ENCODE measurements around the gene SLC43A2. TPM values are rescaled to one million over a fixed set of nuclear protein-coding genes. Genes with fewer than 3 reads are reported as not detected.

SLC43A2 gene
- total and polyA plus RNA-seq, 3 donors from 2014 or later = 11.7 to 15.7 (median 12.4) TPM

DNA sequence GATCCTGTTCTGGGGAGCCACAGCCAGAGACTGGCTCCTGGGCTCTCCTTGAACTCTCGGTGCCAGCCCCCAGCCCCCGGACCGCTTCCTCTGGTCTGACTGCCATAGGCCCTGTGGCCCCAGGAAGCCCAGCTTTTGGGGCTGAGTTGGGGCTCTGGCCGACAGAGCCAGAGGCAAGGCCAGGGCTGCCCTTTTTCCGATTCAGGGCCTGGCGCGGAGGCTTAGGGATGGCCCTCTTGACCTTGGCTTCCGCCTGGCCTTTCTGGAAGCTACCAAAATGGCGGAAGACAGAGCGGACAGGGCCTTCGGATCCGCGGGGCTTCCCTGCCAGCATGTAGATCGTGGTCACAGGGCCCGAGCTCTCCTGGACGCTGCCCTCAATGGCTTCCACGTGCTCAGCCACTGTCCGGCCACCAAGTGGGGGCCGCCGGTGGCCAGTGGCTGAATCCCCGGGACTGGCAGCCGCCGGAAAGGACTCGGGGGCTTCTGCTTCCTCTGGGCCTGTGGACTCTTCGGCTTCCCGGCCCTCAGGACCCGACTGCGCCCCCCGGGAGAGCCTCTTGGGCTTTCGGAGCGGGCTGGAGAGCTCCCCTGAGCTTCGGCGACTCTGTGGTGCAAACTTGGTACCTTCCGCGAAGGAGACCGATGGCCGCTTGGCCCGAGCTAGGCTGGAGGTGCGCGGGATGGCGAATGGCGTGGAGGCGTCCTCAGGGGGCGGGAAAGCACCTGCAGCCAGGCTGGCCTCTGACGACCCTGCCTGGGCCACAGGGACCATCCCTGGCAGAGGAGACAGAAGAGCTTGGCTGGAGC lies 6.4 kb upstream of the SLC43A2 start:
- 73 to 75% methylated on average over 20 to 45 of the region's 45 CpGs for WGBS, 2 donors
- Histone ChIP-seq H3K4me3 (peak overlapping the region; percentile 3 to 38), H3K36me3 (ENCODE audit: low read depth, missing control alignments) (no peaks in the 10 kb centered on the region), H3K27me3 (no peaks in the 10 kb centered on the region), H3K27ac (peak overlapping the region in 1 of 2 donors; percentile 71), H3K9me3 (no peaks in the 10 kb centered on the region), H3K4me1 (peaks cover 10% of the 10 kb centered on the region)
- TF ChIP-seq, protein P1, sequence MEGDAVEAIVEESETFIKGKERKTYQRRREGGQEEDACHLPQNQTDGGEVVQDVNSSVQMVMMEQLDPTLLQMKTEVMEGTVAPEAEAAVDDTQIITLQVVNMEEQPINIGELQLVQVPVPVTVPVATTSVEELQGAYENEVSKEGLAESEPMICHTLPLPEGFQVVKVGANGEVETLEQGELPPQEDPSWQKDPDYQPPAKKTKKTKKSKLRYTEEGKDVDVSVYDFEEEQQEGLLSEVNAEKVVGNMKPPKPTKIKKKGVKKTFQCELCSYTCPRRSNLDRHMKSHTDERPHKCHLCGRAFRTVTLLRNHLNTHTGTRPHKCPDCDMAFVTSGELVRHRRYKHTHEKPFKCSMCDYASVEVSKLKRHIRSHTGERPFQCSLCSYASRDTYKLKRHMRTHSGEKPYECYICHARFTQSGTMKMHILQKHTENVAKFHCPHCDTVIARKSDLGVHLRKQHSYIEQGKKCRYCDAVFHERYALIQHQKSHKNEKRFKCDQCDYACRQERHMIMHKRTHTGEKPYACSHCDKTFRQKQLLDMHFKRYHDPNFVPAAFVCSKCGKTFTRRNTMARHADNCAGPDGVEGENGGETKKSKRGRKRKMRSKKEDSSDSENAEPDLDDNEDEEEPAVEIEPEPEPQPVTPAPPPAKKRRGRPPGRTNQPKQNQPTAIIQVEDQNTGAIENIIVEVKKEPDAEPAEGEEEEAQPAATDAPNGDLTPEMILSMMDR (IDR thresholded peaks at IDR 0.05) = no peak
- TF ChIP-seq POLR2A (IDR thresholded peaks at IDR 0.05) = no peak
- DNase-seq = no peak
- intact Hi-C loops (cut with DNase I; ENCODE audit: low total_unique reads) = no loop called here

DNA sequence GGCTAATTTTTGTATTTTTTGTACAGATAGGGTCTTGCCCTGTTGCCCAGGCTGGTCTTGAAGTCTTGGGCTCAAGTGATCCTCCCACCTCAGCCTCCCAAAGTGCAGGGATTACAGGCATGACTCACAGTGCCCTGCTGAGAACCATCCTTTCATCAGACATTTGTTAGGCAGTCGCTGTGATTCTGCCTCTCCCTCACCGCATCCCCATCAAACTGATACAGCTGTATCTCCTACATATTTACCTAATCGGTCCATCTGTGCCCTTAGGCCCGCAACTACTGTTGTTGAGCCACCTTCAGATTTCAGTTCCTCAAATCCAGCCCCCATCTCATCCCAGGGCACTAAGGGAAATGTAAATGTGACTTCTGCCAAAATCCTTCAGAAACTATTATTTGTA lies 2.0 kb upstream of the SLC43A2 start:
- Histone ChIP-seq H3K36me3 (ENCODE audit: low read depth, missing control alignments) (no peaks in the 10 kb centered on the region), H3K4me3 (no peak overlapping the region), H3K27ac (no peak overlapping the region), H3K9me3 (no peaks in the 10 kb centered on the region), H3K4me1 (peaks cover 31% of the 10 kb centered on the region), H3K27me3 (no peaks in the 10 kb centered on the region)
- intact Hi-C loops (cut with DNase I; ENCODE audit: low total_unique reads) = no loop called here
- 75 to 81% methylated on average over 4 of the region's 4 CpGs for WGBS, 2 donors
- TF ChIP-seq POLR2A (IDR thresholded peaks at IDR 0.05) = no peak
- TF ChIP-seq, protein P1 (IDR thresholded peaks at IDR 0.05) = no peak
- DNase-seq = no peak

DNA sequence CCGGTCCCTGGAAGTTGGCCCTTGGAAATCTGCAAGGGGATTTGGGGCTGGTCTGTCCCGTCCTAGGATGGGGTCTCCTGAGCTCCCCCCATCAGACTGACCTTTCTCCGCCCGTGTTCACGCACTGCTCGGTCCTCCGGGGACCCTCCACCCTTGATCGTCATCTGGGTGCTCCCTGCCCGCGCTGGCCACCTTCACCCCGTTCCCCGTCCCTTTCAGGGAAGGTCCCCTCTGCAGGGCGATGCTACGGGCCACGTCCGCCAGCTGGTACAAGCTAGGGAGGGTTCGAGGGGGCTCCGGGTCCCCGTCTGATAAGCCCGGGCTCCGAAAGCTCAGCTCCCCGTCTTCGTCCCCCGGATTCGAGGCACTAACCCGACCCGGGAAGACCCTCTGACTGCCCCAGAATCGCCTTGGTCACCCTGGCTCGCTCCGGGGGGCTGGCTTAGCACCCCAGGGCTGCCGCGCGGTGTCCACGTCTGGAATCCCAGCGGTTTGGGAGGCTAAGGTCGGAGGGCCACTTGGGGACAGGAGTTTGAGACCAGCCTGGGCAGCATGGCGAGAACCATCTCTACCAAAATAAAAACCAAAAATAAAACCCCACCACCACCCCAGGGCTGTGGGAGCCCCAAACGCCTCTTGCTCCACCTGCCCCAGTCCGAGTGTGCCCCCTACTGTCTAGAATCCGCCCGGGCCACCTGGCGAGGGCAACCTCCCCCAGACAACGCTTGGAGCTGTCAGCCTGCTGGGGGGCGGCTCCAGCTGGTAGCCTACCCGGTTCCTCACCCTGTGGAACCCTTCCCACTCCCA lies 1.1 kb upstream of the SLC43A2 start:
- Histone ChIP-seq H3K4me3 (peak overlapping the region; percentile 71 to 72), H3K9me3 (no peaks in the 10 kb centered on the region), H3K27ac (peak overlapping the region; percentile 83 to 93), H3K27me3 (no peaks in the 10 kb centered on the region), H3K4me1 (peaks cover 30% of the 10 kb centered on the region), H3K36me3 (ENCODE audit: low read depth, missing control alignments) (no peaks in the 10 kb centered on the region)
- 7% methylated on average over 23 to 45 of the region's 45 CpGs for WGBS, 2 donors
- TF ChIP-seq, protein P1 (IDR thresholded peaks at IDR 0.05) = peak in 2 of 3 experiments; percentile 30 to 35
- TF ChIP-seq POLR2A (IDR thresholded peaks at IDR 0.05) = no peak
- DNase-seq = no peak
- intact Hi-C loops (cut with DNase I; ENCODE audit: low total_unique reads) = loop anchor here (5.0 kb wide), 1 partner anchor 52 kb away; no protein-coding TSS in a partner anchor

DNA sequence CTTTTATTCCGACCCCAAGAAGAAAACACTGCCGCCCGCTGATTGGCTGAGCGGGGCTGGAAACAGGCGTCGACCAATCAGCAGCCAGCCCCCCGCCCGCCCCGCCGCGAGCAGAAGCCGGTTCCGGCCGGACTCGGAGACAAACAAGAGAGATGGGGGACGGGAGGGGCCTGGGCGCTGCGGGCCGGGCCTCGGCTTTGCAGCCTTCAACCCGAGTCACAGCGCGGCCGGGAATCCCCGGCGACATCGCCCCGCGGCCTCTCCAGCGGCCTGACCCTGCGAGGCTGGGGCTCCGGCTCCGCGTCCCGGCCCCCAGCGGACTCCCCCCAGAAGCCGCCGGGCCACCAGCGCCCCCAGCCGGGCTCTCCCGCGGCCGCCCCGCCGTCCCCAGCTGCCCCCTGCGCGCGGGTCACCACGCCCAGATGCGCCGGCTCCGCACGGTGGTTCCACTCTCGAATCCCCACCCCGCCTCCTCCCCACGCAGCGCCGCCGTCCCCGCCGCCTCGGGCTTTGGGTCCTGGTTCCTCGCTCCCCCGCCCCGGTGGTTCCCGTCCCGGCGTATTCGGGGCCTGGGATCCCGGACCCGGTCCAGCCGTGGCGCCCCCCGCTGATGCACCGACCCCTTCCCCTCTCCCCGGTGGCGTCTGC lies 346 bp upstream of the SLC43A2 start:
- WGBS, 2 donors = 0% methylated on average over 6 to 68 of the region's 77 CpGs
- H3K4me1 ChIP-seq = peaks cover 28% of the 10 kb centered on the region
- peak; percentile 97 for DNase-seq

More for the DNA sequence above, 346 bp upstream of the SLC43A2 start:
- H3K36me3 ChIP-seq (ENCODE audit: low read depth, missing control alignments) = no peaks in the 10 kb centered on the region
- H3K27me3 ChIP-seq = no peaks in the 10 kb centered on the region
- H3K27ac ChIP-seq = peak overlapping the region; percentile 83 to 93
- H3K4me3 ChIP-seq = peak overlapping the region; percentile 71 to 72
- no peaks in the 10 kb centered on the region for H3K9me3 ChIP-seq
- intact Hi-C loops (cut with DNase I; ENCODE audit: low total_unique reads) = loop anchor here (5.0 kb wide), 1 partner anchor 52 kb away; no protein-coding TSS in a partner anchor
- TF ChIP-seq, protein P1 (IDR thresholded peaks at IDR 0.05) = peak; percentile 13 to 29 (median 16)
- TF ChIP-seq POLR2A (IDR thresholded peaks at IDR 0.05) = no peak
